ENCODE measurements around the gene SLC25A25.
A peak's percentile ranks its signal among the peaks of the same experiment; 100 is the strongest.

- TF ChIP-seq POLR2A (IDR thresholded peaks at IDR 0.05): no peak
- TF ChIP-seq, protein P1, sequence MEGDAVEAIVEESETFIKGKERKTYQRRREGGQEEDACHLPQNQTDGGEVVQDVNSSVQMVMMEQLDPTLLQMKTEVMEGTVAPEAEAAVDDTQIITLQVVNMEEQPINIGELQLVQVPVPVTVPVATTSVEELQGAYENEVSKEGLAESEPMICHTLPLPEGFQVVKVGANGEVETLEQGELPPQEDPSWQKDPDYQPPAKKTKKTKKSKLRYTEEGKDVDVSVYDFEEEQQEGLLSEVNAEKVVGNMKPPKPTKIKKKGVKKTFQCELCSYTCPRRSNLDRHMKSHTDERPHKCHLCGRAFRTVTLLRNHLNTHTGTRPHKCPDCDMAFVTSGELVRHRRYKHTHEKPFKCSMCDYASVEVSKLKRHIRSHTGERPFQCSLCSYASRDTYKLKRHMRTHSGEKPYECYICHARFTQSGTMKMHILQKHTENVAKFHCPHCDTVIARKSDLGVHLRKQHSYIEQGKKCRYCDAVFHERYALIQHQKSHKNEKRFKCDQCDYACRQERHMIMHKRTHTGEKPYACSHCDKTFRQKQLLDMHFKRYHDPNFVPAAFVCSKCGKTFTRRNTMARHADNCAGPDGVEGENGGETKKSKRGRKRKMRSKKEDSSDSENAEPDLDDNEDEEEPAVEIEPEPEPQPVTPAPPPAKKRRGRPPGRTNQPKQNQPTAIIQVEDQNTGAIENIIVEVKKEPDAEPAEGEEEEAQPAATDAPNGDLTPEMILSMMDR (IDR thresholded peaks at IDR 0.05): peak in 3 of 6 experiments; percentile 20 to 45 (median 23)
These were observed 82.7 kb downstream of the SLC25A25 start for GRCh38 chr9:128150594-128151308.

Data from esophagus squamous epithelium (tissue), 4 donors.